HepG2 (cell line): ENCODE data around the gene NME7. TPM values are rescaled to one million over a fixed set of nuclear protein-coding genes. Genes with fewer than 3 reads are reported as not detected.

Experiments used
- ATAC-seq: fragments of 200-7000 bp; cut with Tn5 transposase; 3 replicates; pipeline ENCODE4 v1.9.1; 2020; ENCODE audit warnings: mild to moderate bottlenecking, moderate library complexity
- BruUV-seq: library from RNA; stranded (reverse); fragments of 400-500 nt; replicated peaks from 2 replicates; lab custom pipeline; 2021; lab: Mats Ljungman, UMichigan
- CTCF ChIA-PET: fragments of 300-600 bp; formaldehyde crosslinking; extraction: SDS; loops from one replicate; lab custom pipeline; 2021; ENCODE audit warnings: low total read pairs, inconsistent platforms, low intra/inter-chr PET ratio; lab: Yijun Ruan, JAX
- POLR2A ChIA-PET: fragments of 350-600 bp; sonication (Branson Sonifier 250); formaldehyde crosslinking; loops from one replicate; lab custom pipeline; 2020; ENCODE audit warnings: antibody characterized with exemption, inconsistent platforms; lab: Yijun Ruan, JAX
- DNase-seq: peaks from one replicate; pipeline ENCODE4 v3.0.0-alpha.2; 2015; ENCODE audit warnings: low spot score
- FAIRE-seq: peaks from 3 replicates; lab custom pipeline; 2011; peaks lifted over from hg19 to GRCh38; lab: Jason Lieb, UNC
- H2AFZ ChIP-seq: one replicate; pipeline ENCODE4 v1.6.1; 2011; ENCODE audit warnings: low read length, inconsistent platforms
- H3K27ac ChIP-seq: fragments of 300-600 bp; 3 replicates; pipeline ENCODE4 v1.8.0; 2011; ENCODE audit warnings: mixed run types, mild to moderate bottlenecking, mixed read lengths, low read length, inconsistent platforms; ENCODE audit not compliant: insufficient read depth; ENCODE audit errors: extremely low read length
- H3K27me3 ChIP-seq, 2 experiments: fragments of 200-600 bp in 1 of 2; 2 replicates in 1 of 2; 3 replicates in 1 of 2; pipeline versions ENCODE4 v1.6.0 to v1.8.0; 2011; ENCODE audit warnings: low read length in 2 of 2, mild to moderate bottlenecking in 2 of 2, moderate library complexity in 2 of 2, inconsistent platforms in 1 of 2; ENCODE audit not compliant: insufficient read depth in 2 of 2, control insufficient read depth in 1 of 2
- H3K36me3 ChIP-seq, 2 experiments: fragments of 200-600 bp in 1 of 2; replicated peaks in 1 of 2; 2 replicates in 1 of 2; 3 replicates in 1 of 2; pipeline versions ENCODE4 v1.5.1 to v1.8.0; 2011; ENCODE audit warnings: low read length in 2 of 2, inconsistent platforms in 1 of 2; ENCODE audit not compliant: insufficient read depth in 2 of 2, control insufficient read depth in 1 of 2
- H3K4me1 ChIP-seq: 2 replicates; pipeline ENCODE4 v1.5.1; 2012; ENCODE audit warnings: low read length, inconsistent platforms; ENCODE audit not compliant: insufficient read depth
- H3K4me2 ChIP-seq: 2 replicates; pipeline ENCODE4 v1.6.0; 2011; ENCODE audit warnings: low read depth, low read length, inconsistent platforms
- H3K4me3 ChIP-seq, 3 experiments: fragments of 200-600 bp in 1 of 3; sonication (generic), shearing (Covaris generic) in 1 of 3; replicated peaks in 1 of 3; 2 replicates each; pipeline ENCODE4 v1.5.1; 2011 to 2016; ENCODE audit warnings: low read length in 3 of 3, inconsistent platforms in 2 of 3, low read depth in 2 of 3, mild to moderate bottlenecking in 2 of 3, control low read depth in 1 of 3, mixed read lengths in 1 of 3; ENCODE audit not compliant: insufficient read depth in 1 of 3
- H3K79me2 ChIP-seq: one replicate; pipeline ENCODE4 v1.6.1; 2011; ENCODE audit warnings: low read length, inconsistent platforms; ENCODE audit not compliant: insufficient read depth
- H3K9ac ChIP-seq: 2 replicates; pipeline ENCODE4 v1.6.0; 2011; ENCODE audit warnings: mild to moderate bottlenecking, low read depth, low read length, inconsistent platforms; ENCODE audit not compliant: insufficient read depth
- H3K9me3 ChIP-seq: 2 replicates; pipeline ENCODE4 v1.5.1; 2012; ENCODE audit warnings: mild to moderate bottlenecking, low read length
- H4K20me1 ChIP-seq: 2 replicates; pipeline ENCODE4 v1.6.0; 2011; ENCODE audit warnings: inconsistent platforms, mild to moderate bottlenecking, low read length, moderate library complexity; ENCODE audit not compliant: insufficient read depth
- CBX5 ChIP-seq: sonication (generic); formaldehyde crosslinking; IDR thresholded peaks from 2 replicates; pipeline ENCODE4 v1.4.0; 2020; ENCODE audit warnings: missing genetic modification reagents, borderline replicate concordance
- ELF3 ChIP-seq: IDR thresholded peaks from 2 replicates; pipeline ENCODE4 v1.6.1; 2016; ENCODE audit warnings: missing genetic modification reagents, missing compliant biosample characterization
- HES4 ChIP-seq: sonication (generic); formaldehyde crosslinking; IDR thresholded peaks from 2 replicates; pipeline ENCODE4 v1.9.0; 2021; ENCODE audit warnings: mild to moderate bottlenecking, missing genetic modification reagents, borderline replicate concordance
- NFYC ChIP-seq: IDR thresholded peaks from 2 replicates; pipeline ENCODE4 v1.6.1; 2016; ENCODE audit warnings: missing genetic modification reagents, missing compliant biosample characterization
- PAWR ChIP-seq: sonication (generic); formaldehyde crosslinking; IDR thresholded peaks from 2 replicates; pipeline ENCODE4 v1.4.0; 2020; ENCODE audit warnings: missing genetic modification reagents, mild to moderate bottlenecking, borderline replicate concordance
- PCBP1 ChIP-seq: fragments of 200-400 bp; formaldehyde crosslinking; IDR thresholded peaks from 2 replicates; pipeline ENCODE4 v1.6.1; 2017; ENCODE audit warnings: mild to moderate bottlenecking, low read depth, low read length, borderline replicate concordance
- PHF20 ChIP-seq: sonication (generic); formaldehyde crosslinking; IDR thresholded peaks from 2 replicates; pipeline ENCODE4 v1.5.0; 2020; ENCODE audit warnings: mild to moderate bottlenecking, missing genetic modification reagents
- PRMT3 ChIP-seq: sonication (generic); formaldehyde crosslinking; IDR thresholded peaks from 2 replicates; pipeline ENCODE4 v1.8.1; 2022; ENCODE audit warnings: low read depth, mild to moderate bottlenecking, moderate library complexity, missing genetic modification reagents, borderline replicate concordance
- RELA ChIP-seq: sonication (generic); formaldehyde crosslinking; IDR thresholded peaks from 2 replicates; pipeline ENCODE4 v1.4.0; 2020; ENCODE audit warnings: missing genetic modification reagents
- ZNF337 ChIP-seq: sonication (generic); formaldehyde crosslinking; IDR thresholded peaks from 2 replicates; pipeline ENCODE4 v1.5.1; 2020; ENCODE audit warnings: missing genetic modification reagents, low read depth, mild to moderate bottlenecking, borderline replicate concordance
- ZNF350 ChIP-seq: sonication (generic); formaldehyde crosslinking; IDR thresholded peaks from 2 replicates; pipeline ENCODE4 v1.4.0; 2020; ENCODE audit warnings: mild to moderate bottlenecking, low read depth, missing genetic modification reagents, borderline replicate concordance
- ZNF777 ChIP-seq: sonication (generic); formaldehyde crosslinking; IDR thresholded peaks from 2 replicates; pipeline ENCODE4 v1.4.0; 2020; ENCODE audit warnings: missing genetic modification reagents
- ZSCAN20 ChIP-seq: sonication (generic); formaldehyde crosslinking; IDR thresholded peaks from 2 replicates; pipeline ENCODE4 v1.4.0; 2020; ENCODE audit warnings: missing genetic modification reagents, mild to moderate bottlenecking, borderline replicate concordance
- WGBS: methylation state at CpG from one replicate; pipeline ENCODE4 v1.1.6; 2017; ENCODE audit warnings: low lambda C conversion rate; 5-methylcytosine and 5-hydroxymethylcytosine counted together
- in situ Hi-C: cut with HindIII; loops from 2 replicates; pipeline ENCODE4 v1.10.0; 2017; ENCODE audit warnings: low pct_unique_long_range_greater_than_20kb; ENCODE audit not compliant: extremely low pct_ligation_motif_present
- intact Hi-C: fragments of 100-400 bp; cut with micrococcal nuclease; formaldehyde crosslinking; loops from one replicate; pipeline ENCODE4 v1.10.0; 2022; ENCODE audit not compliant: unreplicated experiment
- polyA plus RNA-seq, 8 experiments: library from polyadenylated mRNA; depleted of rRNA in 3 of 8; stranded (reverse) in 7 of 8; unstranded in 1 of 8; fragments of >200 nt; fragmentation: Illumina TruSeq in 4 of 8; extraction: Trizol in 4 of 8; gene quantifications; 2 replicates each; pipeline versions ENCODE4 v1.2.1 to v1.2.3, GENCODE V29; 2011 to 2016; ENCODE audit warnings: low read depth in 4 of 8, missing spikeins in 1 of 8, mixed read lengths in 1 of 8; ENCODE audit not compliant: insufficient read depth in 1 of 8
- total RNA-seq, 5 experiments: library from RNA; depleted of rRNA; stranded (reverse); fragments of >200 nt; fragmentation: Illumina TruSeq; extraction: Trizol; gene quantifications; 2 replicates each; pipeline ENCODE4 v1.2.3, GENCODE V29; 2016; ENCODE audit warnings: low read depth in 1 of 5
- TF ChIP-seq, protein P1 (sequence below): sonication (generic); formaldehyde crosslinking; IDR thresholded peaks from 2 replicates; pipeline ENCODE4 v1.4.0; 2020; ENCODE audit warnings: mild to moderate bottlenecking, missing genetic modification reagents
- TF ChIP-seq, protein P2 (sequence below): sonication (generic); formaldehyde crosslinking; IDR thresholded peaks from 2 replicates; pipeline ENCODE4 v1.5.1; 2020; ENCODE audit warnings: missing genetic modification reagents, mild to moderate bottlenecking, borderline replicate concordance
- TF ChIP-seq, protein P3 (sequence below): sonication (generic); formaldehyde crosslinking; IDR thresholded peaks from 2 replicates; pipeline ENCODE4 v1.8.1; 2023; ENCODE audit warnings: missing genetic modification reagents, mild to moderate bottlenecking, borderline replicate concordance
- TF ChIP-seq, protein P4 (sequence below): sonication (generic); formaldehyde crosslinking; IDR thresholded peaks from 2 replicates; pipeline ENCODE4 v1.5.0; 2020; ENCODE audit warnings: mild to moderate bottlenecking, missing genetic modification reagents

The NME7 gene
- total and polyA plus RNA-seq, 2 of the 13 experiments (the other 11 are each of a cell fraction or from before 2014, with no cell fraction given) = 9.4 to 22.5 TPM

DNA sequence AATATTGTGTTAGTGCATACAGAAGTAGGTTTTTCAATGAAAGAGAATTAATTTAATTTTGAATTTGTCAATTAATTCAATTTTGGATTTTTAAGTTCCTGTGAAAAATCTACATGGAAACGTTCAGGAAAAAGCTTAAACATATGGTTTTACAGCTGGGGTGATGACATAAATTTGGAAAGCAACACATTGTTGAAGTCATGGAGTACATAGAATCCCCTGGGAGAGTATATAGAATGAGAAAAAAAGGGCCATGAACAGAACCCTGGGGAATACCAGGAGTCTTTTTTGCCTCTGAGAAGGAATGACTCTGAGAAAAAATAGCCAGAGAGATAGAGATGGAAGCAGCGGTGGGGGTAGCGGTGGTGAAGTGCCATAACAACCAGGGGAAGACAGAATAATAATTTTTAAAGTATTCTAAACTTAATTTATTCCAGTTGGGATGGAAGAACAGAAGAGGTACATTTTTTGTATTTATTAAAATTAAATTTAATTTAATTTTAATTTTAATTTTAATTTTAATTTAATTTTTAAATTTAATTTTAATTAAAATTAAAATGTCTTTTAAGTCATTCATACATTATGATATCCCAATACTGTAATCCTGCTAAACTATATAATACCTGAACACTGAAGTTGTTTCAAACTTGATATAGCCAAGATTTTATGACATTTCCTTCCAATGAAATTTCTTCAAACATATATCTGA is 48.9 kb downstream of the NME7 start:
- CTCF ChIA-PET = no interaction called here
- Histone ChIP-seq H3K9me3 (no peaks in the 10 kb centered on the region), H3K27me3 (no peaks in the 10 kb centered on the region), H3K4me2 (no peak overlapping the region), H3K27ac (no peak overlapping the region), H3K4me3 (no peak overlapping the region), H2AFZ (no peak overlapping the region), H3K79me2 (no peaks in the 10 kb centered on the region), H3K4me1 (no peaks in the 10 kb centered on the region), H3K36me3 (no peaks in the 10 kb centered on the region), H4K20me1 (no peaks in the 10 kb centered on the region), H3K9ac (no peak overlapping the region)
- POLR2A ChIA-PET = no interaction called here
- in situ Hi-C loops (no loop called here), intact Hi-C loops (no loop called here)
- BruUV-seq = no TSS peak
- FAIRE-seq = no peak
- ATAC-seq = no peak
- no peak for DNase-seq
- 93% methylated on average over 3 of the region's 3 CpGs for WGBS
- TF ChIP-seq ZNF337 (CRISPR knock-in tag) (no peak), NFYC (CRISPR knock-in tag) (no peak), ZNF350 (CRISPR knock-in tag) (no peak), ELF3 (CRISPR knock-in tag) (no peak), ZSCAN20 (CRISPR knock-in tag) (no peak), PAWR (CRISPR knock-in tag) (no peak), PRMT3 (CRISPR knock-in tag) (no peak), RELA (CRISPR knock-in tag) (no peak), HES4 (CRISPR knock-in tag) (no peak), ZNF777 (no peak), CBX5 (CRISPR knock-in tag) (no peak), PHF20 (CRISPR knock-in tag) (no peak), PCBP1 (no peak)
- TF ChIP-seq, protein P1, sequence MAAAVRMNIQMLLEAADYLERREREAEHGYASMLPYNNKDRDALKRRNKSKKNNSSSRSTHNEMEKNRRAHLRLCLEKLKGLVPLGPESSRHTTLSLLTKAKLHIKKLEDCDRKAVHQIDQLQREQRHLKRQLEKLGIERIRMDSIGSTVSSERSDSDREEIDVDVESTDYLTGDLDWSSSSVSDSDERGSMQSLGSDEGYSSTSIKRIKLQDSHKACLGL (CRISPR knock-in tag) = no peak
- TF ChIP-seq, protein P2, sequence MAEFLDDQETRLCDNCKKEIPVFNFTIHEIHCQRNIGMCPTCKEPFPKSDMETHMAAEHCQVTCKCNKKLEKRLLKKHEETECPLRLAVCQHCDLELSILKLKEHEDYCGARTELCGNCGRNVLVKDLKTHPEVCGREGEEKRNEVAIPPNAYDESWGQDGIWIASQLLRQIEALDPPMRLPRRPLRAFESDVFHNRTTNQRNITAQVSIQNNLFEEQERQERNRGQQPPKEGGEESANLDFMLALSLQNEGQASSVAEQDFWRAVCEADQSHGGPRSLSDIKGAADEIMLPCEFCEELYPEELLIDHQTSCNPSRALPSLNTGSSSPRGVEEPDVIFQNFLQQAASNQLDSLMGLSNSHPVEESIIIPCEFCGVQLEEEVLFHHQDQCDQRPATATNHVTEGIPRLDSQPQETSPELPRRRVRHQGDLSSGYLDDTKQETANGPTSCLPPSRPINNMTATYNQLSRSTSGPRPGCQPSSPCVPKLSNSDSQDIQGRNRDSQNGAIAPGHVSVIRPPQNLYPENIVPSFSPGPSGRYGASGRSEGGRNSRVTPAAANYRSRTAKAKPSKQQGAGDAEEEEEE (CRISPR knock-in tag) = no peak
- TF ChIP-seq, protein P3, sequence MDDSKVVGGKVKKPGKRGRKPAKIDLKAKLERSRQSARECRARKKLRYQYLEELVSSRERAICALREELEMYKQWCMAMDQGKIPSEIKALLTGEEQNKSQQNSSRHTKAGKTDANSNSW (CRISPR knock-in tag) = no peak
- TF ChIP-seq, protein P4, sequence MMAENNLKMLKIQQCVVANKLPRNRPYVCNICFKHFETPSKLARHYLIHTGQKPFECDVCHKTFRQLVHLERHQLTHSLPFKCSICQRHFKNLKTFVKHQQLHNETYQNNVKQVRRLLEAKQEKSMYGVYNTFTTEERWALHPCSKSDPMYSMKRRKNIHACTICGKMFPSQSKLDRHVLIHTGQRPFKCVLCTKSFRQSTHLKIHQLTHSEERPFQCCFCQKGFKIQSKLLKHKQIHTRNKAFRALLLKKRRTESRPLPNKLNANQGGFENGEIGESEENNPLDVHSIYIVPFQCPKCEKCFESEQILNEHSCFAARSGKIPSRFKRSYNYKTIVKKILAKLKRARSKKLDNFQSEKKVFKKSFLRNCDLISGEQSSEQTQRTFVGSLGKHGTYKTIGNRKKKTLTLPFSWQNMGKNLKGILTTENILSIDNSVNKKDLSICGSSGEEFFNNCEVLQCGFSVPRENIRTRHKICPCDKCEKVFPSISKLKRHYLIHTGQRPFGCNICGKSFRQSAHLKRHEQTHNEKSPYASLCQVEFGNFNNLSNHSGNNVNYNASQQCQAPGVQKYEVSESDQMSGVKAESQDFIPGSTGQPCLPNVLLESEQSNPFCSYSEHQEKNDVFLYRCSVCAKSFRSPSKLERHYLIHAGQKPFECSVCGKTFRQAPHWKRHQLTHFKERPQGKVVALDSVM (CRISPR knock-in tag) = no peak
